ENCODE measurements around the gene POC1B. TPM values are rescaled to one million over a fixed set of nuclear protein-coding genes. Genes with fewer than 3 reads are reported as not detected.
"Not testable (repeated sequence)": the region's sequence is repeated elsewhere in the genome, so short reads cannot be mapped to it uniquely, and the experiment has no call there.

POC1B gene
- total RNA-seq, 2 experiments from 2014 or later: 52.2 to 58.8 TPM

GRCh38 chr12:89464974-89465592 is 60.8 kb downstream of the POC1B start:
- DNase-seq (no peak), ATAC-seq (no peak)
- Mint-ChIP-seq H3K9me3 (ENCODE audit: low read depth) (no peaks in the 10 kb centered on the region), H3K27me3 (no peaks in the 10 kb centered on the region), H3K4me1 (peaks cover 73% of the 10 kb centered on the region), H3K27ac (peak overlapping the region; percentile 2), H3K4me3 (no peak overlapping the region), H3K36me3 (peaks cover 43% of the 10 kb centered on the region)
- CTCF ChIA-PET: interaction anchor here (0.7 to 11.1 kb wide), 3 partner anchors 446 to 1909 kb away, joined by 3 to 153 read pairs (median 5); no protein-coding TSS in a partner anchor

GRCh38 chr12:89461649-89462612 is 63.9 kb downstream of the POC1B start:
- Mint-ChIP-seq H3K4me3 (peak overlapping the region; percentile 62), H3K4me1 (peaks cover 63% of the 10 kb centered on the region), H3K9me3 (ENCODE audit: low read depth) (no peaks in the 10 kb centered on the region), H3K27me3 (no peaks in the 10 kb centered on the region), H3K36me3 (peaks cover 51% of the 10 kb centered on the region), H3K27ac (peak overlapping the region; percentile 84)
- ATAC-seq (peak; percentile 87), DNase-seq (no peak)
- CTCF ChIA-PET: interaction anchor here (0.7 to 11.1 kb wide), 27 partner anchors 9 to 795 kb away, joined by 3 to 153 read pairs (median 4); partner anchors contain the start of genes DUSP6, GALNT4 and POC1B

GRCh38 chr12:89461190-89461589 is 64.7 kb downstream of the POC1B start:
- CTCF ChIA-PET: interaction anchor here (1.1 to 11.1 kb wide), 20 partner anchors 9 to 796 kb away, joined by 3 to 153 read pairs (median 6); partner anchors contain the start of genes DUSP6 and POC1B
- ATAC-seq: peak; percentile 16
- no peak for DNase-seq
- peak overlapping the region; percentile 62 for H3K4me3 Mint-ChIP-seq
- peak overlapping the region; percentile 84 for H3K27ac Mint-ChIP-seq
- H3K9me3 Mint-ChIP-seq (ENCODE audit: low read depth): no peaks in the 10 kb centered on the region
- H3K36me3 Mint-ChIP-seq: peaks cover 48% of the 10 kb centered on the region
- no peaks in the 10 kb centered on the region for H3K27me3 Mint-ChIP-seq
- peaks cover 60% of the 10 kb centered on the region for H3K4me1 Mint-ChIP-seq

GRCh38 chr12:89459279-89459678 is 66.6 kb downstream of the POC1B start:
- H3K9me3 Mint-ChIP-seq (ENCODE audit: low read depth): not testable (repeated sequence)

GRCh38 chr12:89456565-89456964 is 69.3 kb downstream of the POC1B start:
- Mint-ChIP-seq H3K27me3 (no peaks in the 10 kb centered on the region), H3K27ac (no peak overlapping the region), H3K4me1 (peaks cover 42% of the 10 kb centered on the region), H3K9me3 (ENCODE audit: low read depth) (no peaks in the 10 kb centered on the region), H3K4me3 (no peak overlapping the region), H3K36me3 (peaks cover 38% of the 10 kb centered on the region)
- DNase-seq (no peak), ATAC-seq (no peak)
- CTCF ChIA-PET: interaction anchor here (1.9 kb wide), 1 partner anchor 437 kb away, joined by 5 read pairs; no protein-coding TSS in a partner anchor

More at GRCh38 chr12:89459279-89459678, 66.6 kb downstream of the POC1B start:
- not testable (repeated sequence) for H3K27ac Mint-ChIP-seq, ATAC-seq, H3K4me3 Mint-ChIP-seq, DNase-seq, H3K27me3 Mint-ChIP-seq
- CTCF ChIA-PET: interaction anchor here (0.6 to 11.1 kb wide), 9 partner anchors 65 to 444 kb away, joined by 3 to 153 read pairs (median 6); partner anchors contain the start of genes DUSP6 and GALNT4
- Mint-ChIP-seq H3K36me3 (peaks cover 44% of the 10 kb centered on the region), H3K4me1 (peaks cover 50% of the 10 kb centered on the region)

- no peak overlapping the region for H3K4me3 Mint-ChIP-seq
These were observed 71.6 kb downstream of the POC1B start for GRCh38 chr12:89454080-89454848.

GRCh38 chr12:89453121-89453978 is 72.5 kb downstream of the POC1B start:
- H3K4me3 Mint-ChIP-seq: no peak overlapping the region
- DNase-seq (no peak), ATAC-seq (no peak)
- H3K9me3 Mint-ChIP-seq (ENCODE audit: low read depth): no peaks in the 10 kb centered on the region
- CTCF ChIA-PET: no interaction called here
- H3K27me3 Mint-ChIP-seq: no peaks in the 10 kb centered on the region
- H3K4me1 Mint-ChIP-seq: peaks cover 31% of the 10 kb centered on the region
- peaks cover 36% of the 10 kb centered on the region for H3K36me3 Mint-ChIP-seq
- no peak overlapping the region for H3K27ac Mint-ChIP-seq

More at GRCh38 chr12:89454080-89454848, 71.6 kb downstream of the POC1B start:
- DNase-seq: no peak
- Mint-ChIP-seq H3K4me1 (peaks cover 35% of the 10 kb centered on the region), H3K9me3 (ENCODE audit: low read depth) (no peaks in the 10 kb centered on the region), H3K27me3 (no peaks in the 10 kb centered on the region), H3K36me3 (peaks cover 38% of the 10 kb centered on the region), H3K27ac (no peak overlapping the region)
- CTCF ChIA-PET: no interaction called here
- ATAC-seq: no peak

GRCh38 chr12:89451841-89452251 is 74.0 kb downstream of the POC1B start:
- H3K27me3 Mint-ChIP-seq: no peaks in the 10 kb centered on the region
- H3K27ac Mint-ChIP-seq: no peak overlapping the region
- H3K4me3 Mint-ChIP-seq: no peak overlapping the region
- DNase-seq (no peak), ATAC-seq (no peak)
- H3K36me3 Mint-ChIP-seq: peaks cover 34% of the 10 kb centered on the region
- H3K4me1 Mint-ChIP-seq: peaks cover 23% of the 10 kb centered on the region
- H3K9me3 Mint-ChIP-seq (ENCODE audit: low read depth): no peaks in the 10 kb centered on the region
- CTCF ChIA-PET: interaction anchor here (1.9 kb wide), 1 partner anchor 24 kb away, joined by 4 read pairs; no protein-coding TSS in a partner anchor

GRCh38 chr12:89450907-89451306 is 74.9 kb downstream of the POC1B start:
- DNase-seq: no peak
- no peak for ATAC-seq
- Mint-ChIP-seq H3K9me3 (ENCODE audit: low read depth) (no peaks in the 10 kb centered on the region), H3K36me3 (peaks cover 37% of the 10 kb centered on the region), H3K4me1 (peaks cover 19% of the 10 kb centered on the region), H3K27me3 (no peaks in the 10 kb centered on the region), H3K27ac (no peak overlapping the region), H3K4me3 (no peak overlapping the region)
- CTCF ChIA-PET: interaction anchor here (0.9 to 1.9 kb wide), 3 partner anchors 11 to 23 kb away, joined by 3 to 4 read pairs (median 3); no protein-coding TSS in a partner anchor

GRCh38 chr12:89448951-89449371 is 76.9 kb downstream of the POC1B start:
- Mint-ChIP-seq H3K27me3 (no peaks in the 10 kb centered on the region), H3K4me1 (peaks cover 13% of the 10 kb centered on the region), H3K9me3 (ENCODE audit: low read depth) (no peaks in the 10 kb centered on the region), H3K36me3 (peaks cover 41% of the 10 kb centered on the region), H3K4me3 (no peak overlapping the region), H3K27ac (no peak overlapping the region)
- CTCF ChIA-PET: no interaction called here
- DNase-seq (no peak), ATAC-seq (no peak)

- peaks cover 43% of the 10 kb centered on the region for H3K36me3 Mint-ChIP-seq
- DNase-seq (no peak), ATAC-seq (no peak)
- peaks cover 10% of the 10 kb centered on the region for H3K4me1 Mint-ChIP-seq
- H3K4me3 Mint-ChIP-seq: no peak overlapping the region
- no peaks in the 10 kb centered on the region for H3K9me3 Mint-ChIP-seq (ENCODE audit: low read depth)
- H3K27ac Mint-ChIP-seq: no peak overlapping the region
- H3K27me3 Mint-ChIP-seq: no peaks in the 10 kb centered on the region
- CTCF ChIA-PET: no interaction called here
These were observed 77.3 kb downstream of the POC1B start for GRCh38 chr12:89448526-89448925.

- Mint-ChIP-seq H3K27ac (no peak overlapping the region), H3K36me3 (peaks cover 70% of the 10 kb centered on the region), H3K9me3 (ENCODE audit: low read depth) (peaks cover 12% of the 10 kb centered on the region), H3K27me3 (no peaks in the 10 kb centered on the region), H3K4me3 (no peak overlapping the region), H3K4me1 (peaks cover 9% of the 10 kb centered on the region)
- CTCF ChIA-PET: interaction anchor here (1.6 kb wide), 1 partner anchor 22 kb away, joined by 5 read pairs; no protein-coding TSS in a partner anchor
- no peak for ATAC-seq
- DNase-seq: no peak
These were observed 85.9 kb downstream of the POC1B start for GRCh38 chr12:89439941-89440340.

Measured in activated CD8-positive, alpha-beta memory T cell treated with anti-CD3 and anti-CD28 coated beads, Interleukin-2, amount 10 ng/mL, durations not matched to agents 7 days and 5 days (primary cell).